Ishikawa (cell line): ENCODE results near the gene ASNSD1.

Source experiments
- CEBPB ChIP-seq: IDR thresholded peaks from 2 replicates; pipeline ENCODE4 v1.6.1; 2012
- CREB1 ChIP-seq: IDR thresholded peaks from 2 replicates; pipeline ENCODE4 v1.6.1; 2012; ENCODE audit warnings: low read depth
- EGR1 ChIP-seq: IDR thresholded peaks from 2 replicates; pipeline ENCODE4 v1.6.1; 2012
- EP300 ChIP-seq: IDR thresholded peaks from 2 replicates; pipeline ENCODE4 v1.6.1; 2012; ENCODE audit warnings: borderline replicate concordance
- FOXM1 ChIP-seq: IDR thresholded peaks from 2 replicates; pipeline ENCODE4 v1.6.1; 2012; ENCODE audit warnings: low read depth, borderline replicate concordance
- NFIC ChIP-seq: IDR thresholded peaks from 2 replicates; pipeline ENCODE4 v1.6.1; 2012
- RAD21 ChIP-seq: IDR thresholded peaks from 2 replicates; pipeline ENCODE4 v1.6.1; 2012; ENCODE audit warnings: low read depth
- TAF1 ChIP-seq: IDR thresholded peaks from 2 replicates; pipeline ENCODE4 v1.6.1; 2012; ENCODE audit warnings: low read depth, mild to moderate bottlenecking
- TCF12 ChIP-seq: IDR thresholded peaks from 2 replicates; pipeline ENCODE4 v1.6.1; 2012; ENCODE audit warnings: low read depth
- TEAD4 ChIP-seq: IDR thresholded peaks from 2 replicates; pipeline ENCODE4 v1.6.1; 2012
- USF1 ChIP-seq: IDR thresholded peaks from 2 replicates; pipeline ENCODE4 v1.6.1; 2012
- YY1 ChIP-seq: IDR thresholded peaks from 2 replicates; pipeline ENCODE4 v1.6.1; 2012; ENCODE audit warnings: low read depth
- ZBTB7A ChIP-seq: IDR thresholded peaks from 2 replicates; pipeline ENCODE4 v1.6.1; 2012; ENCODE audit warnings: low read depth
- TF ChIP-seq, protein P1 (sequence below): IDR thresholded peaks from 2 replicates; pipeline ENCODE4 v1.6.1; 2012
- TF ChIP-seq, protein P2 (sequence below): IDR thresholded peaks from 2 replicates; pipeline ENCODE4 v1.6.1; 2012; ENCODE audit warnings: low read depth, mild to moderate bottlenecking

The ASNSD1 gene

DNA sequence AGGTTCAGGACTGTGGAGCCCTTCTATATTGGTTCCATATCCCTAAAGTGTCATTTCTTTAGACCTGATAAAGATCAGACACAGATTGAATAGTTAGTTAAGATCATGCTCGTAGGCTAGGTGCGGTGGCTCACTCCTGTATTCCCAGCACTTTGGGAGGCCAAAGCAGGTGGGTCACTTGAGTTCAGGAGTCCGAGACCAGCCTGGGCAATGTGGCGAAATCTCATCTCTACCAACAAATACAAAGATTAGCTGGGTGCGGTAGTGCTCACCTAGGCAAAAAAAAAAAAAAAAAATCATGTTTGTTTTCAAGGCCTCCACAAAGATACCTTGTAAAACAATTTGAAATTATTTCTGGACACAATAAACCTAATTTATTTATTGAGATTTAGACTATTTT is 8.7 kb downstream of the ASNSD1 start:
- TF ChIP-seq, protein P1, sequence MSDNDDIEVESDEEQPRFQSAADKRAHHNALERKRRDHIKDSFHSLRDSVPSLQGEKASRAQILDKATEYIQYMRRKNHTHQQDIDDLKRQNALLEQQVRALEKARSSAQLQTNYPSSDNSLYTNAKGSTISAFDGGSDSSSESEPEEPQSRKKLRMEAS: no peak
- TF ChIP-seq TAF1: no peak
- TF ChIP-seq, protein P2, sequence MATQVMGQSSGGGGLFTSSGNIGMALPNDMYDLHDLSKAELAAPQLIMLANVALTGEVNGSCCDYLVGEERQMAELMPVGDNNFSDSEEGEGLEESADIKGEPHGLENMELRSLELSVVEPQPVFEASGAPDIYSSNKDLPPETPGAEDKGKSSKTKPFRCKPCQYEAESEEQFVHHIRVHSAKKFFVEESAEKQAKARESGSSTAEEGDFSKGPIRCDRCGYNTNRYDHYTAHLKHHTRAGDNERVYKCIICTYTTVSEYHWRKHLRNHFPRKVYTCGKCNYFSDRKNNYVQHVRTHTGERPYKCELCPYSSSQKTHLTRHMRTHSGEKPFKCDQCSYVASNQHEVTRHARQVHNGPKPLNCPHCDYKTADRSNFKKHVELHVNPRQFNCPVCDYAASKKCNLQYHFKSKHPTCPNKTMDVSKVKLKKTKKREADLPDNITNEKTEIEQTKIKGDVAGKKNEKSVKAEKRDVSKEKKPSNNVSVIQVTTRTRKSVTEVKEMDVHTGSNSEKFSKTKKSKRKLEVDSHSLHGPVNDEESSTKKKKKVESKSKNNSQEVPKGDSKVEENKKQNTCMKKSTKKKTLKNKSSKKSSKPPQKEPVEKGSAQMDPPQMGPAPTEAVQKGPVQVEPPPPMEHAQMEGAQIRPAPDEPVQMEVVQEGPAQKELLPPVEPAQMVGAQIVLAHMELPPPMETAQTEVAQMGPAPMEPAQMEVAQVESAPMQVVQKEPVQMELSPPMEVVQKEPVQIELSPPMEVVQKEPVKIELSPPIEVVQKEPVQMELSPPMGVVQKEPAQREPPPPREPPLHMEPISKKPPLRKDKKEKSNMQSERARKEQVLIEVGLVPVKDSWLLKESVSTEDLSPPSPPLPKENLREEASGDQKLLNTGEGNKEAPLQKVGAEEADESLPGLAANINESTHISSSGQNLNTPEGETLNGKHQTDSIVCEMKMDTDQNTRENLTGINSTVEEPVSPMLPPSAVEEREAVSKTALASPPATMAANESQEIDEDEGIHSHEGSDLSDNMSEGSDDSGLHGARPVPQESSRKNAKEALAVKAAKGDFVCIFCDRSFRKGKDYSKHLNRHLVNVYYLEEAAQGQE: no peak
- TF ChIP-seq RAD21: no peak
- TF ChIP-seq USF1: no peak
- TF ChIP-seq TEAD4: no peak
- no peak for TF ChIP-seq NFIC
- no peak for TF ChIP-seq CREB1
- no peak for TF ChIP-seq CEBPB
- TF ChIP-seq EGR1: no peak
- no peak for TF ChIP-seq FOXM1
- no peak for TF ChIP-seq TCF12

DNA sequence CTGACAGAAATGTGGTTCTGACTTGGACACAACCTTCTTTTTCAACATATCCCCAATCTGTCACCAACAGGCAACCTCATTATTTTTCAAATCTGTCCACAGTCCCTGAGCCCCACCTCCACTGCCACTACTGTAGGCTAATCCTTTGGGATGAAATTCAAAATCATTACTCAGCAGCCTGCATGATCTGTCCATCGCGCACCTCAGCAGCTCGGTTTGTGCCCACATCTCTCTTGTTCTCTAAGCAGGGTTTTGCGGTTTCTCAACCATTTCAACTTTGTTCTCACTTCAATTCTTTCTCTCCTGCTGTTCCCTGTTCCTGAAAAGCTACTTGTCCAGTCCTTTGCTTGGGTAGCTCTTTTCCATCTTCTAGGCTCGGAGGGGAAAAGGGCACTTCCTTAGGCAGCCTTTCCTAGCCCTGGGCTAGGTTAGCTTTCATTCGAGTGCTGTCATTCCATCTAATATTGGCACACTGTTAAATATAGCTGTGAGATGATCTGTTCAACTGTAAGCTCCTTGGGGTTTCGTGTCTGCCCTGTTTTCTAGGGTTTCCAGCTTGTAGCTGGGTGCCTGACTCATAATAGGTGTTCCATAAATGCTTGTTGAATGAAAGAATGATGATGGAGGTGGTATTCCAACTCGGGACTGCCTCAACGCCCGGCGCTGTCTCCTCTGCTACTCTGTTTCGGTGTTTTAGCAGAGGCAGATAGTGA is 12.6 kb downstream of the ASNSD1 start:
- TF ChIP-seq RAD21 (no peak), CEBPB (no peak), TCF12 (no peak), EP300 (no peak), USF1 (no peak), ZBTB7A (no peak), TAF1 (no peak), FOXM1 (no peak), EGR1 (no peak), CREB1 (no peak), YY1 (no peak), TEAD4 (no peak)
- TF ChIP-seq, protein P2: no peak
- TF ChIP-seq, protein P1: no peak

GRCh38 chr2:189674374-189675112 is 13.3 kb downstream of the ASNSD1 start, which contains the start of gene ANKAR:
Gene ANKAR, plus strand, starts transcription at chr2:189674670. Its CDS starts 1,821 bp downstream, at chr2:189676491.
- TF ChIP-seq EGR1: no peak
- no peak for TF ChIP-seq TEAD4
- no peak for TF ChIP-seq CEBPB
- peak; percentile 49; the same call in 1 of the 2 replicates for TF ChIP-seq ZBTB7A
- TF ChIP-seq, protein P2: no peak
- peak; percentile 24; the same call in 1 of the 2 replicates for TF ChIP-seq NFIC
- TF ChIP-seq EP300: 0 out of 2 replicates have a peak, but pooled peaks have one; percentile 17
- no peak for TF ChIP-seq FOXM1
- peak; percentile 61 for TF ChIP-seq YY1
- peak; percentile 74 for TF ChIP-seq TAF1
- TF ChIP-seq CREB1: no peak
- peak; percentile 34; the same call in 1 of the 2 replicates for TF ChIP-seq RAD21
- no peak for TF ChIP-seq USF1
- TF ChIP-seq, protein P1: peak; percentile 82
- no peak for TF ChIP-seq TCF12
